Inflammatory macrophage (primary cell): ENCODE data around the gene RCN2.
A peak's percentile ranks its signal among the peaks of the same experiment; 100 is the strongest.

Experiments used
- DNase-seq, 2 donors: peaks; one replicate each; pipeline ENCODE4 v3.0.0-alpha.2; 2020 to 2022

The RCN2 gene

DNA sequence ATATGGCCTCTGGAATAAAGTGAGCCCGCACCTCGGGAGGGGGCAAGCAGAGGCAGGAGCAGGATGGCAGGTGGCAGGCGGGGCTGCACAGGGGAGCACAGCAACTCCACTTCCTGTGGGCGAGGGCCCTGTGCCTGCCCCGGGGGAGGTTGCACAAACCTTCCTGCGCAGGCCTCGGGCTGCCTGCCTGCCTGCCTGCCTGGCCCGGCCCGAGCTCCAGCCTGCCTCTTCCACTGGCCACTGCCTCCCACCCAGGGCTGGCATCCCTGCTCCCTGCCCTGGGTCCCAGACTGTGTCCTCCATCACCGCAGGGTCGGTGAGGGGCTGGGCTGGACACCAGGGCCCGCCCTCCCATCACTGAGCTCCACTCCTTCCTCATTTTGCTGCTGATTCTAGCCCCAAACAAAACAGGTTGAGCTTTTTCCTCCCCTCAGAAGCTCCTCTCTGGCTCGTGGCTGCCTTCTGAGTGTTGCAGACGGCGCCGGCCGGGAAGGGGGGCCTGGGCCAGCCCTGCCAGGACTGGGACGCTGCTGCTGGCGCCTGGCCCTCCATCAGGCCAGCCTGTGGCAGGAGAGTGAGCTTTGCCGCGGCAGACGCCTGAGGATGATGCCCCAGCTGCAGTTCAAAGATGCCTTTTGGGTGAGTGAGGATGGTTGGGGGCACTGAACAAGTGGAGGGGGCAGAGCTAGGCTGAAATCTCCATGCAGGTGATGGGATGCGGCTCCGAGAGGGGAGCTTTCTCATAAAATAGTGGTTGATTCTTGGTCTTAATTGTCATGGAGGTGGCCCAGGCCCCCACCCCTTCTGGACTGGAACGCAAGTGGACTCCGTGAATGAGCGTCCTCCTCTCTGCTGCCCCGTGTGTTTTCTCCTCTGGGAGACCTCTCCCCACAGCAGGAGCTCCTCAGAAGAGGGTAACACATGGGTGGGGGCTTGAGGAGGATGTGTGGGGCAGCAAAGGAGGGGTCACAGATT is 63.7 kb downstream of the RCN2 start, which contains the start of gene PSTPIP1:
PSTPIP1 (plus strand) TSS at position 156 of the 975 bp plus-strand sequence; CDS start at position 604, 448 bp downstream.
- DNase-seq, result peak; percentile 51 to 55

- DNase-seq, result no peak
These were observed 64.6 kb downstream of the RCN2 start for GRCh38 chr15:76996076-76996525.

GRCh38 chr15:76996526-76997401 is 65.2 kb downstream of the RCN2 start:
- DNase-seq, result peak in 1 of 2 donors; percentile 38

- DNase-seq, result no peak
These were observed 67.2 kb downstream of the RCN2 start for GRCh38 chr15:76998663-76999285.

DNA sequence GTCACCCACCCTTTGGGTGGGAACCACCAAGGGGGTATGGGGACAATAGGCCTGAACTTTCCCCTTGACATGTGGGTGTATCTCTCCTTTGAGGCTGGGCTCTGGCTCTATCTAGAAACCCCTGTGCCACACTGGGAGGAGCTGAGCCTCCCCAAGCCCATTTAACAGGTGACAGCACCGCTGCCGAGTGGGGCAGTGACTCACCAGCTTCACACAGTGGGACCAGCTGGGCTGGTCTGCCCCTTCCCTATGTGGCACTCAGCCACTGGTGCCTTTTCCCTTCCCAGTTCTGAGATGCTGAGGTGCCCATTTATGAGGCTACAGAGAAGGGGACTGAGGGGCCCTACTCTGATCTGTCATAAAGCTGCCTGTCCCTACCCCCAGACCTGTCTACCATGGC is 68.4 kb downstream of the RCN2 start:
- no peak for DNase-seq

DNA sequence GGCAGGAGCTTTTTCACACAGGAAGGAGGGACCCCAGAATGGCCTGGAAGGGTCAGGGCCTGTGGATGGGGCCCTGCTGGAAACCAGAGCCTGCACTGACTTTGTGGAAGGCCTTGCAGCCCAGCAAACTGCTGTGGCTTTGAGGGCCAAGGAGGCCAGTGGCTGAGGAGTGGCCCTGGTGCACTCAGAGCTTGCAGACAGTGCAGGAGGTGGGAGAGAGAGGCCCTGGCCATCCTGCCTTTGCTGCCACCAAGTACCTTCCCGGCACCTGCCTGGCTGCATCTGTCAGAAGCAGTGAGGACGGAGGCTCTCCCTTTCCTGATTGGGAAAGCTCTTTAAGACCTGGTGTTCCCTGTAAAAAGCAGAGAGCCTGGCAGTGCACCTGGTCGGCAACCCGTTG is 69.8 kb downstream of the RCN2 start:
- no peak for DNase-seq

- DNase-seq, result no peak
These were observed 70.4 kb downstream of the RCN2 start for GRCh38 chr15:77001966-77002365.

GRCh38 chr15:77002436-77002835 is 70.9 kb downstream of the RCN2 start:
- DNase-seq, result no peak

DNA sequence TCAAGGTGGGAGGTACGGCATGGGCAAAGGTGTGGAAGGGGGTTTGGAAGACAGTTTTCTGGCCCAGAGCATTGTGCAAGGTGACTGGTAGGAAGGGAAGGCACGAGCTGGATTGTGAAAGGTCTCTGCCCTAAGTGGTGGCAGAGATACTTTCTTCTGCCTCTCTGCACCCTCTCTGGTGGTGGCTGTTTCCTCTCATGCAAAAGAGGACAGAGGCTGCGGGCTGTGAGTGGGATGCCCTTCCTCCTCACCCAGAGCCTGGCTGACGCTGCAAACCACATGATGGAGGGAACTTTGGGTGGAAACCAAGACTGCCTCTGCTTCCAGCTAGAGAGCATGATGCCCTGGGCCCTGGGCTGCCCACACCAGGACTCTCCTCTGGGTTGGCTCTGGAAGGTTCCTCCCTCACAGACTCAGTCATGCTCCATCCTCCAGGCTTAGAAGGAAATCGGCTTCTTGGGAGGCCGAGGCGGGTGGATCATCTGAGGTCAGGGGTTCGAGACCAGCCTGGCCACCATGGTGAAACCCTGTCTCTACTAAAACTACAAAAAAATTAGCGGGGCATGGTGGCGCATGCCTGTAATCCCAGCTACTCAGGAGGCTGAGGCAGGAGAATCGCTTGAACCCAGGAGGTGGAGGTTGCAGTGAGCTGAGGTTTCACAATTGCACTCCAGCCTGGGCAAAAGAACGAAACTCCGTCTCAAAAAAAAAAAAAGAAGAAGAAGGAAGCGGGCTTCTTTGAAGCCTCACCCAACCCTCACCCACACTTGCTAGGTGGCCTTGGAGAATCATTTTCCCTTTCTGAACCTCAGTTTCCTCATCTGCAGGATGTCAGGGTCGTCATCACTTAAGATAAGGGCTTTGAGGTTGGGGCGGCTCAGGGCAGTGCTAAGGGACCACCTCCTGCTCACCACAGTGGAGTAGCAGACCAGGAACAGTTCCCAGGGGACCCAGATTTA is 71.7 kb downstream of the RCN2 start:
- DNase-seq, result peak; percentile 96 to 98
